Rectal smooth muscle tissue (tissue), 1 donor: Measurements from ENCODE around the gene CYGB.

Experiments used
- H3K27ac ChIP-seq: one replicate; pipeline ENCODE4 v1.7.0; 2013; ENCODE audit warnings: low read depth, low read length, inconsistent platforms
- H3K27me3 ChIP-seq: one replicate; pipeline ENCODE4 v1.7.0; 2013; ENCODE audit warnings: low read length; ENCODE audit not compliant: control insufficient read depth, insufficient read depth
- H3K36me3 ChIP-seq: one replicate; pipeline ENCODE4 v1.7.0; 2013; ENCODE audit warnings: low read length; ENCODE audit not compliant: control insufficient read depth, insufficient read depth
- H3K4me1 ChIP-seq: one replicate; pipeline ENCODE4 v1.7.0; 2013; ENCODE audit warnings: low read length; ENCODE audit not compliant: control insufficient read depth, insufficient read depth
- H3K4me3 ChIP-seq: one replicate; pipeline ENCODE4 v1.7.0; 2013; ENCODE audit warnings: low read length
- H3K9ac ChIP-seq: one replicate; pipeline ENCODE4 v1.7.0; 2013; ENCODE audit warnings: low read length

CYGB gene

GRCh38 chr17:76502341-76503211, 34.9 kb downstream of the CYGB start:
- peaks cover 4% of the 10 kb centered on the region for H3K27me3 ChIP-seq
- H3K4me3 ChIP-seq, result no peak overlapping the region
- no peak overlapping the region for H3K9ac ChIP-seq
- H3K4me1 ChIP-seq, result peaks cover 7% of the 10 kb centered on the region
- H3K36me3 ChIP-seq, result no peaks in the 10 kb centered on the region
- no peak overlapping the region for H3K27ac ChIP-seq

GRCh38 chr17:76501827-76502307, 35.6 kb downstream of the CYGB start:
- Histone ChIP-seq H3K4me3 (peak overlapping the region; percentile 61), H3K4me1 (peaks cover 7% of the 10 kb centered on the region), H3K27ac (peak overlapping the region; percentile 37)

GRCh38 chr17:76501018-76501826, 36.3 kb downstream of the CYGB start, which contains the start of gene RHBDF2:
Gene RHBDF2 (minus strand): TSS chr17:76501423. CDS start chr17:76481524, 19,899 bp downstream.
- Histone ChIP-seq H3K4me1 (peaks cover 7% of the 10 kb centered on the region), H3K36me3 (no peaks in the 10 kb centered on the region), H3K27ac (peak within 1 kb of the TSS; percentile 37), H3K27me3 (no peaks in the 10 kb centered on the region), H3K9ac (peak within 1 kb of the TSS; percentile 51), H3K4me3 (peak within 1 kb of the TSS; percentile 61)

More at GRCh38 chr17:76501827-76502307, 35.6 kb downstream of the CYGB start:
- H3K9ac ChIP-seq, result peak overlapping the region; percentile 5
- peaks cover 4% of the 10 kb centered on the region for H3K27me3 ChIP-seq
- H3K36me3 ChIP-seq, result no peaks in the 10 kb centered on the region

- H3K4me3 ChIP-seq, result peak overlapping the region; percentile 61
- H3K36me3 ChIP-seq, result no peaks in the 10 kb centered on the region
- no peak overlapping the region for H3K27ac ChIP-seq
- H3K4me1 ChIP-seq, result peaks cover 7% of the 10 kb centered on the region
- H3K27me3 ChIP-seq, result no peaks in the 10 kb centered on the region
- H3K9ac ChIP-seq, result peak overlapping the region; percentile 51
Observed at GRCh38 chr17:76500747-76501017, 36.8 kb downstream of the CYGB start.

GRCh38 chr17:76500074-76500746, 37.3 kb downstream of the CYGB start:
- H3K4me1 ChIP-seq, result peaks cover 7% of the 10 kb centered on the region
- no peaks in the 10 kb centered on the region for H3K27me3 ChIP-seq
- H3K4me3 ChIP-seq, result peak overlapping the region; percentile 61
- H3K27ac ChIP-seq, result no peak overlapping the region
- H3K36me3 ChIP-seq, result no peaks in the 10 kb centered on the region
- H3K9ac ChIP-seq, result peak overlapping the region; percentile 51

- Histone ChIP-seq H3K9ac (peak overlapping the region; percentile 2), H3K4me3 (peak overlapping the region; percentile 4), H3K27ac (peak overlapping the region; percentile 67), H3K36me3 (no peaks in the 10 kb centered on the region), H3K27me3 (no peaks in the 10 kb centered on the region), H3K4me1 (peaks cover 7% of the 10 kb centered on the region)
Observed at GRCh38 chr17:76499267-76499667, 38.2 kb downstream of the CYGB start.

- Histone ChIP-seq H3K4me3 (peak overlapping the region; percentile 4), H3K36me3 (no peaks in the 10 kb centered on the region), H3K27me3 (no peaks in the 10 kb centered on the region), H3K4me1 (peaks cover 7% of the 10 kb centered on the region), H3K27ac (peak overlapping the region; percentile 67), H3K9ac (peak overlapping the region; percentile 2)
Observed at GRCh38 chr17:76498876-76499251, 38.6 kb downstream of the CYGB start.

GRCh38 chr17:76497979-76498875, 39.3 kb downstream of the CYGB start:
- peak overlapping the region; percentile 1 for H3K4me3 ChIP-seq
- H3K27ac ChIP-seq, result peak overlapping the region; percentile 67
- H3K27me3 ChIP-seq, result no peaks in the 10 kb centered on the region
- H3K36me3 ChIP-seq, result no peaks in the 10 kb centered on the region
- H3K9ac ChIP-seq, result no peak overlapping the region
- peaks cover 7% of the 10 kb centered on the region for H3K4me1 ChIP-seq

GRCh38 chr17:76497699-76497978, 39.9 kb downstream of the CYGB start:
- Histone ChIP-seq H3K36me3 (no peaks in the 10 kb centered on the region), H3K27me3 (no peaks in the 10 kb centered on the region), H3K9ac (no peak overlapping the region), H3K4me3 (no peak overlapping the region), H3K4me1 (peaks cover 7% of the 10 kb centered on the region), H3K27ac (no peak overlapping the region)

GRCh38 chr17:76496464-76496863, 41.0 kb downstream of the CYGB start:
- H3K27me3 ChIP-seq, result no peaks in the 10 kb centered on the region
- H3K4me3 ChIP-seq, result no peak overlapping the region
- no peaks in the 10 kb centered on the region for H3K36me3 ChIP-seq
- no peak overlapping the region for H3K27ac ChIP-seq
- H3K9ac ChIP-seq, result no peak overlapping the region
- H3K4me1 ChIP-seq, result peaks cover 3% of the 10 kb centered on the region

GRCh38 chr17:76495663-76496400, 41.7 kb downstream of the CYGB start:
- Histone ChIP-seq H3K9ac (no peak overlapping the region), H3K4me3 (no peak overlapping the region), H3K4me1 (peaks cover 3% of the 10 kb centered on the region), H3K27ac (no peak overlapping the region), H3K27me3 (no peaks in the 10 kb centered on the region), H3K36me3 (no peaks in the 10 kb centered on the region)
